K562 (cell line): ENCODE results near the gene IKZF3. TPM values are rescaled to one million over a fixed set of nuclear protein-coding genes. Genes with fewer than 3 reads are reported as not detected.

ENCODE experiments used
- ATAC-seq: fragments of 200-7000 bp; cut with Tn5 transposase; 3 replicates; pipeline ENCODE4 v1.9.1; 2020; ENCODE audit warnings: moderate library complexity
- BruUV-seq: library from RNA; stranded (reverse); fragments of 400-500 nt; replicated peaks from 2 replicates; lab custom pipeline; 2021; lab: Mats Ljungman, UMichigan
- CTCF ChIA-PET: fragments of 300-600 bp; formaldehyde crosslinking; extraction: SDS; loops from one replicate; lab custom pipeline; 2021; ENCODE audit warnings: low intra/inter-chr PET ratio; lab: Yijun Ruan, JAX
- POLR2A ChIA-PET: fragments of 300-600, 350-650 bp; sonication (Branson Sonifier 250); formaldehyde crosslinking; extraction: SDS; loops from one replicate; lab custom pipeline; 2021; ENCODE audit warnings: antibody characterized with exemption, inconsistent platforms; lab: Yijun Ruan, JAX
- DNase-seq, 4 experiments: peaks; one replicate each; pipeline versions ENCODE4 v3.0.0 to v3.0.0-alpha.2; 2011 to 2018; ENCODE audit warnings: low spot score in 3 of 4, mixed read lengths in 3 of 4; ENCODE audit errors: extremely low read depth in 1 of 4
- FAIRE-seq: peaks from 2 replicates; lab custom pipeline; 2011; peaks lifted over from hg19 to GRCh38; lab: Jason Lieb, UNC
- H2AFZ ChIP-seq: 2 replicates; pipeline ENCODE4 v1.6.0; 2011; ENCODE audit warnings: low read depth, low read length, control low read depth, inconsistent platforms
- H3K27ac ChIP-seq: fragments of 200-600 bp; 3 replicates; pipeline ENCODE4 v1.8.0; 2011; ENCODE audit warnings: low read depth, mild to moderate bottlenecking, control low read depth, inconsistent platforms, low read length, moderate library complexity, mixed read lengths; ENCODE audit errors: extremely low read depth
- H3K27me3 ChIP-seq, 2 experiments: fragments of 300-600 bp in 1 of 2; 2 replicates in 1 of 2; 3 replicates in 1 of 2; pipeline versions ENCODE4 v1.6.0 to v1.8.0; 2011; ENCODE audit warnings: inconsistent platforms in 2 of 2, low read length in 2 of 2, mild to moderate bottlenecking in 1 of 2, mixed read lengths in 1 of 2, moderate library complexity in 1 of 2; ENCODE audit not compliant: control insufficient read depth in 2 of 2, insufficient read depth in 2 of 2
- H3K36me3 ChIP-seq: fragments of 300-600 bp; 3 replicates; pipeline ENCODE4 v1.8.0; 2011; ENCODE audit warnings: mild to moderate bottlenecking, low read length, inconsistent platforms; ENCODE audit not compliant: control insufficient read depth, insufficient read depth
- H3K4me1 ChIP-seq, 2 experiments: fragments of 200-600 bp in 1 of 2; replicated peaks in 1 of 2; 2 replicates in 1 of 2; 3 replicates in 1 of 2; pipeline versions ENCODE4 v1.5.1 to v1.8.0; 2011; ENCODE audit warnings: inconsistent platforms in 2 of 2, low read length in 2 of 2, mild to moderate bottlenecking in 1 of 2, mixed read lengths in 1 of 2, moderate library complexity in 1 of 2; ENCODE audit not compliant: control insufficient read depth in 2 of 2, insufficient read depth in 2 of 2
- H3K4me2 ChIP-seq: 2 replicates; pipeline ENCODE4 v1.6.1; 2011; ENCODE audit warnings: low read length, control low read depth, inconsistent platforms, mixed read lengths; ENCODE audit not compliant: insufficient read depth
- H3K4me3 ChIP-seq: fragments of 200-600 bp; sonication (generic), shearing (Covaris generic); 2 replicates; pipeline ENCODE4 v1.5.1; 2016; ENCODE audit warnings: control low read depth, inconsistent platforms
- H3K79me2 ChIP-seq: fragments of 200-600 bp; 3 replicates; pipeline ENCODE4 v1.8.0; 2011; ENCODE audit warnings: low read length, inconsistent platforms; ENCODE audit not compliant: control insufficient read depth, insufficient read depth
- H3K9ac ChIP-seq, 2 experiments: 2 replicates each; pipeline versions ENCODE4 v1.6.0 to v1.6.1; 2011; ENCODE audit warnings: low read depth in 2 of 2, low read length in 2 of 2, control low read depth in 1 of 2, inconsistent platforms in 1 of 2, mild to moderate bottlenecking in 1 of 2, mixed read lengths in 1 of 2; ENCODE audit not compliant: insufficient read depth in 1 of 2
- H3K9me1 ChIP-seq: one replicate; pipeline ENCODE4 v1.6.0; 2011; ENCODE audit warnings: inconsistent platforms, mild to moderate bottlenecking, low read length, moderate library complexity; ENCODE audit not compliant: control insufficient read depth, insufficient read depth
- H3K9me3 ChIP-seq: replicated peaks from 2 replicates; pipeline ENCODE4 v1.5.1; 2011; ENCODE audit warnings: low read depth, low read length, inconsistent platforms; ENCODE audit not compliant: control insufficient read depth, insufficient read depth
- H4K20me1 ChIP-seq: replicated peaks from 2 replicates; pipeline ENCODE4 v1.6.1; 2011; ENCODE audit warnings: low read length, inconsistent platforms, mixed read lengths; ENCODE audit not compliant: control insufficient read depth, insufficient read depth
- CREB1 ChIP-seq, 2 experiments: sonication (generic) in 1 of 2; formaldehyde crosslinking in 1 of 2; IDR thresholded peaks; 2 replicates each; pipeline versions ENCODE4 v1.6.1 to v1.8.0; 2012 to 2022; ENCODE audit warnings: inconsistent platforms in 1 of 2, mild to moderate bottlenecking in 1 of 2, missing genetic modification reagents in 1 of 2, moderate library complexity in 1 of 2
- DACH1 ChIP-seq: fragments of 450-650 bp; IDR thresholded peaks from 2 replicates; pipeline ENCODE4 v1.6.1; 2018; ENCODE audit not compliant: partially characterized antibody
- FIP1L1 ChIP-seq: fragments of 200-400 bp; formaldehyde crosslinking; IDR thresholded peaks from 2 replicates; pipeline ENCODE4 v1.6.1; 2018; ENCODE audit warnings: mild to moderate bottlenecking, low read depth, low read length; ENCODE audit not compliant: poor library complexity, severe bottlenecking
- FOXO4 ChIP-seq: fragments of 450-650 bp; formaldehyde crosslinking; IDR thresholded peaks from 2 replicates; pipeline ENCODE4 v1.4.0; 2020; ENCODE audit warnings: mild to moderate bottlenecking, moderate library complexity
- NR4A1 ChIP-seq, 2 experiments: fragments of 250-450 bp in 1 of 2; fragments of 450-650 bp in 1 of 2; sonication (Bioruptor Pico) in 1 of 2; IDR thresholded peaks; 2 replicates each; pipeline versions ENCODE4 v1.4.0 to v1.6.1; 2016 to 2020; ENCODE audit warnings: mild to moderate bottlenecking in 2 of 2, missing compliant biosample characterization in 1 of 2, missing genetic modification characterization in 1 of 2, moderate library complexity in 1 of 2
- TCF15 ChIP-seq: fragments of 250-450 bp; sonication (Bioruptor Pico); IDR thresholded peaks from 2 replicates; pipeline ENCODE4 v1.8.0; 2022; ENCODE audit warnings: moderate library complexity, mild to moderate bottlenecking, inconsistent platforms
- ZNF282 ChIP-seq: sonication (generic); formaldehyde crosslinking; IDR thresholded peaks from 2 replicates; pipeline ENCODE4 v1.8.1; 2023; ENCODE audit warnings: missing genetic modification reagents
- ZNF354B ChIP-seq: fragments of 250-450 bp; sonication (Bioruptor Pico); IDR thresholded peaks from 2 replicates; pipeline ENCODE4 v1.4.0; 2020
- in situ Hi-C: fragments of 300-500 bp; cut with MboI; formaldehyde crosslinking; loops from 4 replicates; pipeline ENCODE4 v1.15.0; 2018; ENCODE audit warnings: inconsistent platforms, mixed read lengths
- intact Hi-C: fragments of 100-400 bp; cut with micrococcal nuclease; formaldehyde crosslinking; loops from 2 replicates; pipeline ENCODE4 v1.14.2; 2022
- polyA plus RNA-seq, 8 experiments: library from polyadenylated mRNA; depleted of rRNA in 4 of 8; stranded (reverse) in 5 of 8; unstranded in 3 of 8; fragments of >200 nt; fragmentation: Nextera tagmentation in 2 of 8; fragmentation: Illumina TruSeq in 1 of 8; extraction: Ambion mirVana in 2 of 8; extraction: Trizol in 1 of 8; gene quantifications; 2 replicates each; pipeline versions ENCODE4 v1.2.1 to v1.2.3, GENCODE V29; 2011 to 2014; ENCODE audit warnings: inconsistent platforms in 1 of 8, missing spikeins in 1 of 8
- total RNA-seq, 7 experiments: library from RNA; depleted of rRNA in 6 of 7; stranded (reverse); fragments of >200 nt in 6 of 7; fragmentation: Illumina TruSeq in 2 of 7; extraction: Trizol in 2 of 7; gene quantifications; 2 replicates each; pipeline versions ENCODE4 v1.2.1 to v1.2.3, GENCODE V29; 2011 to 2021; ENCODE audit warnings: low replicate concordance in 1 of 7

IKZF3 gene
- total and polyA plus RNA-seq, 9 of the 15 experiments (the other 6 are each of a cell fraction or from before 2014, with no cell fraction given) = 0.06 to 1.6 (median 0.62) TPM

GRCh38 chr17:39772415-39772814 lies 91.7 kb downstream of the IKZF3 start:
- ChIA-PET POLR2A (interaction anchor here (0.9 to 1.2 kb wide), 2 partner anchors 17 to 40 kb away, joined by 3 read pairs; no protein-coding TSS in a partner anchor), CTCF (no interaction called here)
- FAIRE-seq (no peak), ATAC-seq (no peak), DNase-seq (no peak)
- no TSS peak for BruUV-seq
- intact Hi-C loops = no loop called here
- in situ Hi-C loops = no loop called here
- Histone ChIP-seq H3K4me1 (no peaks in the 10 kb centered on the region), H3K27me3 (peaks cover 14 to 29% of the 10 kb centered on the region in 2 experiments), H4K20me1 (no peaks in the 10 kb centered on the region), H3K4me2 (no peak overlapping the region), H3K27ac (no peak overlapping the region), H3K36me3 (no peaks in the 10 kb centered on the region), H3K79me2 (no peaks in the 10 kb centered on the region), H2AFZ (no peak overlapping the region), H3K9me1 (no peaks in the 10 kb centered on the region), H3K4me3 (no peak overlapping the region), H3K9me3 (no peaks in the 10 kb centered on the region), H3K9ac (no peak overlapping the region)
- TF ChIP-seq ZNF282 (CRISPR knock-in tag) (no peak), FIP1L1 (no peak), DACH1 (no peak), NR4A1 (CRISPR knock-in tag; IDR thresholded peaks at IDR 0.05) (no peak), NR4A1 (tag; IDR thresholded peaks at IDR 0.05) (no peak), ZNF354B (CRISPR knock-in tag) (no peak), FOXO4 (CRISPR knock-in tag) (no peak), CREB1 (IDR thresholded peaks at IDR 0.05) (no peak), CREB1 (CRISPR knock-in tag; IDR thresholded peaks at IDR 0.05) (no peak), TCF15 (CRISPR knock-in tag) (no peak)
